SW480 (cell line): Measurements from ENCODE around the gene FRMD4B.

Experiments
- DNase-seq: peaks from one replicate; pipeline ENCODE4 v3.0.0-alpha.2; 2016; ENCODE audit warnings: low spot score

The FRMD4B gene

GRCh38 chr3:69385723-69386555, at the start of gene FRMD4B:
FRMD4B (minus strand) TSS chr3:69386088; CDS start chr3:69385989, 99 bp downstream.
- DNase-seq, result peak; percentile 64

- no peak for DNase-seq
These were observed 48.1 kb upstream of the FRMD4B start for GRCh38 chr3:69433969-69434325.

GRCh38 chr3:69433121-69433968, 47.5 kb upstream of the FRMD4B start:
- no peak for DNase-seq

GRCh38 chr3:69428657-69429255, 42.9 kb upstream of the FRMD4B start:
- DNase-seq, result no peak

DNA sequence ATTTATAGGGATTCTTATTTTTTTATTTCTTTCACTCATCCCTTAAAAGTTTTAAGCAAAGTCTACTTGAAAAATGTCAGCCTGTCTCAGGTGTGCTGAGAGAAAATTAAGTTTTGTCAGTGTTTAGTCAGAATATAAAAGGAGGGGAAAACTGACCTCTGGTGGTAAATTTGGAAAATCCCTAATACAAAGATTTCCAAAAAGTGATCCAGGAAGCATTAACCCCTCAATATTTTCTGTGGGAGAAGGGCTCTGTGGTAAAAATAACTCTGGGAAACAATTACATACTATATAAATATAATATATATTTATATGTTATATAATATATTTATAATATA, 41.0 kb upstream of the FRMD4B start:
- DNase-seq, result no peak

- DNase-seq, result no peak
These were observed 40.5 kb upstream of the FRMD4B start for GRCh38 chr3:69426291-69426966.

GRCh38 chr3:69425249-69425648, 39.4 kb upstream of the FRMD4B start:
- peak; percentile 46 for DNase-seq

GRCh38 chr3:69423463-69424155, 37.7 kb upstream of the FRMD4B start:
- no peak for DNase-seq

DNA sequence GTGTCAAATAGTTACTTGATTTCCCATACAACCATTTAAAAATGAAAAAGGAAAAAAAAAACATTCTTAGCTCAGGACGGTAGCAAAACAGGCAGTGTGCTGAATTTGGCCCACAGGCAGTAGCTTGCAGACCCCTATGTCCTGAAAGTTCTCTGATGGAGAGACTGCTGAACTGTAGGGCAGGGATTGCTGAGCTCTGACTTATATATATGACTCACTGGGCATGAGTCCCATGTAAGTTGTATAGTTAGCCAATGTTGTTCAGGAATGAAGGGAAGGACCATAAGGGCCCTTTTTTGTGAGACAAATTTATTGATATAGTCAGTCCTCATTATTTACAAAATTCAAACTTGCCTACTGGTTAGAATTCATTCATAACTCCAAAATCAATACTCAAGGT, 36.9 kb upstream of the FRMD4B start:
- no peak for DNase-seq

DNA sequence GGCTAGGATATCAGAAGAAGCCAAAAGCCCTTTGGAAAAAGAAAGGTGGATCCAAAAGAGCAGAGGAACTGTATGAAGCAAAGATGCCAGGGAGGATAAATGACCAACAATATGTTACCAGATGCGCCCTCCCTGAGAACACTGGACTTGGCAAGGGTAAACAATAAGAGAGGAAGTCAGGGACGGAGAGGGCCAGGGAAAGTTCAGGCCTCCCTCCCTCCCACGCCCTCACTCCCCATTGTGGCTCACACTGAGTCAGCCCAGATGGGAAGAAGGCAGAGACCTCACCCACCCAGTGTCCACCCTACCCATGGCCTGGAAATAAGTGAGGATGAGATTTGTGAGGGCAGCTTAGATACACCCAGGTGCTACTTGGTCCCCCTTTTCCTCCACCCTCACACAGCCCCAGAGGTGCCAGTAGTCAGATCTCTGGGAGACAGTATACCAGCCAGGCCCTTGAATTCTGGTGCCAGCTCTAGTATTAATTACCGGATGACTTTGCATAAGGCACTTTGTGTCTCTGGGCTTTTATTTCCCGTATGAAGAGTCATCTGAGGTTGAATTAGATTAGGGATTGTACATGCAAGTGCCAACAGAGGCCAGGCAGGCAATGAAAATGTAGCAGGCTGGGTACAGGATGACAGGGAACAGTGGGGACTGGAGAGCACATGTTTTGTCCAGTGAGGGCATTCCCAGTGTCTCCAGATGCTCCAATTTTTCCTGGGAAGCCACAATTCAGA, 35.1 kb upstream of the FRMD4B start:
- DNase-seq, result no peak

DNA sequence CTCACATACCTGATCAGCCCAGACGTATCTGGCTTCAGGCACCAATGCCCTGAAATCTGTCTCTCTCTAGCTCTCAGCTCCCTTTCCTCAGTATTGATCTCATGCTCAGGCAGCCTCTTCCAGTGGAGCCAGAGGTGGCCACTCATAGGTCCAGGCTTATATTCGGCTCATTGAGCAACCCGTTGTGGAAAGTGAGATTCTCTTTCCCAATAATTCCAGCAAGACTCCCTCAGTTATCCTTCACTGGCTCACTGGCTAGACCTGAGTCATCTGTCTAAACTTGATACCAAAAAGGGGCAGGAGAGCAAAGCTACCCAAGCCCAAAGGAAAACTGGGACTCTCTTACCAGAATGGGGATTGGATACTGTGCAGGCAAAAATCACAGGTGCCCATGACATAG, 33.4 kb upstream of the FRMD4B start:
- no peak for DNase-seq

- no peak for DNase-seq
These were observed 31.7 kb upstream of the FRMD4B start for GRCh38 chr3:69417541-69418078.

DNA sequence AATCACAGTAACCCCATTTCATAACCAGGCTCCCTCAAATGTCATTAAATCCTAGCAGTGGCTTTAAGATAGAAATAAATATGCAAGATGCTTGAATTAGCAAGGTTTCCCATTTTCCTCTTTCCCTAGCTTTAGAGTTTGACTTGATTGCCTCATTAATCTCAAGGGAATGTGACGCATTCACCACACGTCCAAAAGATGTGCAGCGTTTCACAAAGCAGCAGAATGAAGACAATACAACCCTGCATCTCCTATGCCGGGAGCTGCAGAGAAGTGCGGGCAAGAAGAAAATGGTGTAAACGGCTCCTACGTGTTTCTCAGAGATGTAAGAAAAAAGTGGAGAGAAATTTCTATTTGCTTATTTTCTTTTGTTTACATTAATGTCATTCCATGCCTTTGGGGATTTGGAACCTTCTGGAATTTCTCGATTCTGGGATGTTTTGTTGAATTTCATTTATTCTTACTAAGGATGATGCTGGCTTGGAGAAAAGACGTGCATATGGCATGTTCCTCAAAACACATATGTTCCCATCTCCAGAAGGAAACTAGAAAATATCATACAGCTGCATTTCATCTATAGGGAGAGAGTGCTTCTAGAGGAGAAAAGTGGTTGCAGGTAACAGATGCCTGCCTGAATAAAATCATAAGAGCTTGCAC, 27.8 kb upstream of the FRMD4B start:
- no peak for DNase-seq

GRCh38 chr3:69411346-69411745, 25.5 kb upstream of the FRMD4B start:
- DNase-seq, result peak; percentile 48

GRCh38 chr3:69410301-69410700, 24.4 kb upstream of the FRMD4B start:
- DNase-seq, result peak; percentile 74

GRCh38 chr3:69409831-69410230, 23.9 kb upstream of the FRMD4B start:
- no peak for DNase-seq

- DNase-seq, result no peak
These were observed 23.1 kb upstream of the FRMD4B start for GRCh38 chr3:69409011-69409410.

DNA sequence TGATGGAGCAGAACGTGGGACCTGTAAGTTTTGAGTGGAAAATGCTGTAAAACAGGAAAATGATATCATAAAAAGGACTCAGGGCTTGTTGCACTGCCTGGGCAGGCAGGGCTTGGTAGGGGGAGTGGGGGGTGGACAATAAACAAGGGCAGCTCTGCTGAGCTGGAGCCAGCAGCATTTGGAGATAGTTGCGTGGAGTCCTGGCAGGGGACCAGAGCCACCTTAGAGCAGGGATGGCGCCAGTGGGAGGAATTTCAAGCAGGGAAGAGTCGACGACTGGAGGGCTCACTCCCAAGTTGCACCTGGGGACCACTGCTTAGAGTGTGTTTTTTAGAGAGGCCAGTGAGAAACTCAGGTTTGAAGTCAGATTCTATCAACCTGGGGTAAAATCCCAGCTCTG, 22.7 kb upstream of the FRMD4B start:
- no peak for DNase-seq

GRCh38 chr3:69407908-69408307, 22.0 kb upstream of the FRMD4B start:
- DNase-seq, result no peak

GRCh38 chr3:69406163-69406562, 20.3 kb upstream of the FRMD4B start:
- DNase-seq, result no peak
